Measurements from ENCODE around the gene PGS1.

PGS1 gene

DNA sequence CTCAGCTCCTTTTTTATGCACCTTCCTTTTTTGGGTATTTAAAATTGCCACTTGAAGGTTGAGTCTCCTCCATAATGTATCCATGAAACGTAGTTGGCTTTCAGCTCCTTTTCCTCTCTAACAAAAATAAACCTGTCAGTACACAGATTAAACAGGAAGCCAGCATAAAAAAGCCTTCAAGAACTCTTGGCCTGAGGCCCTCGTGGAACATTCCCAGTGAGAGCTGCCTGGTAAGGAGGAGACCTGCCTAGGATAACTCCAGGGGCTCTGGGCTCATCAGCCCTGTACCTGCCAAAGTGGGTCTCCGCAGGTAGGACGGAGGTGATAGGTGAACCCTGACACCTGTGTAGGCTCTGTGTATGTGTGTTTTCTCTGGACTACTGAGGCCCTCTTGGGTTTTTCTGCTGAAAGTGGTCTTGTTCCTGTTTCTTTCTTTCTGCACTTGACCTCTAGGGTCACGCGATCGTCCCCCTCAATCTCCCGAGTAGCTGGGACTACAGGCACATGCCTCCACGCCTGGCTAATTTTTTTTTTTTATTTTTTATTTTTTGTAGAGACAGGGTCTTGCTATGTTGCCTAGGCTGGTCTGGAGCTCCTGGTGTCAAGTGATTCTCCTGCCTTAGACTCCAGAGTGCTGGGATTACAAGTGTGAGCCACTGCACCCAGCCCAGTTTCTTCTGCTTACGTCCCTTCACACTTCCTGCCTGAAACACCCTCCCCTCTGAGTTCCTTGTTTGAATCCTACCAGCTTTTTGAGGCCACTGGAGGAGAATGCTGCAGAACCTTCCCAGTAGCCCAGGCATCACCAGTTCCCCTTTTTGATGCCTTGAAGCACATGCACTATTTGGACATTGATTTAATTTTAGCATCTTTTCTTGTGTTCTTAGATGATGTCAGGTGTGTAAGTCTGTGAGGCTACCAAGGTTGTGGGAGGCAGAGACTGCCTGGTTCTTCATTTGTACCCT is 9.8 kb downstream of the PGS1 start:
- DNase-seq: no peak

DNA sequence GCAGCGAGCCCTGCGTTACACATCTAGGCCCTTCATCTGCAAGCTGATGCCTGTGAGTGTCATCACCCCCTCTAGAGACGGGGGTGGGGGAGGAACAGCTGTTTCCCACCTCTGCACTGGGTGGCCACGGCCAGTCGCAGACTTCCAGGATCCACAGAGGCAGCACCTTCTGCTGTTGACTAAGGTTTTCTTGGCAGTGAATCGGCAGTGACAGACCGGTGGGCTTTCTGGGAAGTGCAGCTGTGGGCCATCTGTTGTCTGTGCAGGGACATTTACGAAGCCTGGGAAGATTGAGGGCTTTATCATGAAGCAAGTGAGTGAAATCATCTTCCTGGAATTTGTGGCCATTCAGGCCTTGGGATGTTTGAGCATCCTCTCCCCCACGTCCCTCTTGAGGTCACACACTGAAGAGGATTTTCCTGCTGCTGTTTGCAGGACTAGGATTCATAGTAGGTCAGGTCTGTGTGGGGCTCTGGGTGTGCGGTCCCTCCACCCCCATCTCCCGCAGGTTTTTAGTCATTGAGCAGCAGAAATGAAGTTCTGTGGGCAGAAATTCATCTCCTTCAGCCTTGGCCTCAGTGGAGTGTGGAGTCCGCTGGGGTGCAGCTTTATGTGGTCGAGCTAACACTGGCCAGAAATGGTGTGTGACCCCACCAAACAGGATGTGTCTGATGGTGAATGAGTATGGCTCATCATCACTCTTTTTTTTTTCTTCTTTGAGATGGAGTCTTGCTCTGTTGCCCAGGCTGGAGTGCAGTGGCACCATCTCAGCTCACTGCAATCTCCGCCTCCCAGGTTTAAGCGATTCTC is 12.0 kb downstream of the PGS1 start:
- DNase-seq: no peak

DNA sequence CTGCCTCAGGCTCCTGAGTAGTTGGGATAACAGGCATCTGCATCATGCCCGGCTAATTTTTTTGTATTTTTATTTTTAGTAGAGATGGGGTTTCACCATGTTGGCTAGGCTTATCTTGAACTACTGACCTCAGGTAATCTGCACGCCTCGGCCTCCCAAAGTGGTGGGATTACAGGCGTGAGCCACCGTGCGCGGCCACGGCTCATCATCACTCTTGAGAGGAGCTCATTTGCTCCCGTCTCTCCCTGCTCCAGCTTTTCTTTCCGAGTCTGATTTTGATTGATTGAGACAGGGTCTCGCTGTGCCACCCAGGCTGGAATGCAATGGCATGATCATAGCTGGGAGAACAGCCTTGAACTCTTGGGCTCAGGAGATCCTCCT is 12.6 kb downstream of the PGS1 start:
- DNase-seq: no peak

DNA sequence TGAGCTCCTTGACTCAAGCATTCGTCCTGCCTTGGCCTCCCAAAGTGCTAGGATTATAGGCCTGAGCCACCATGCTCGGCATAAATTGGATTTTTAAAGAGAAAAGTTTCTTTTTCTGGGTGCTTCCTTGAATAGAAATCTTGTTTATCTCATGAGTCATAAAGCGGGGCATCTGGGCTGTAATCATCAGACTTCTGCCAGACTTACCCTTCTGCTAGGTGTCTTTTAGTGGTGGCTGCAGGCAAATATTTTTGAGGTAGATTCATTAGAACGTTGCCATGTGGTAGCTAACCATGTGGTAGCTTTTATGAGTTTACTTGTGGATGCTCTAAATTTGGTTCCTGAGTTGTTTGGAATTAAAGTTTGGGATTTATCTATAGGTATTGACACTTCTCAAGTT is 13.4 kb downstream of the PGS1 start:
- no peak for DNase-seq

DNA sequence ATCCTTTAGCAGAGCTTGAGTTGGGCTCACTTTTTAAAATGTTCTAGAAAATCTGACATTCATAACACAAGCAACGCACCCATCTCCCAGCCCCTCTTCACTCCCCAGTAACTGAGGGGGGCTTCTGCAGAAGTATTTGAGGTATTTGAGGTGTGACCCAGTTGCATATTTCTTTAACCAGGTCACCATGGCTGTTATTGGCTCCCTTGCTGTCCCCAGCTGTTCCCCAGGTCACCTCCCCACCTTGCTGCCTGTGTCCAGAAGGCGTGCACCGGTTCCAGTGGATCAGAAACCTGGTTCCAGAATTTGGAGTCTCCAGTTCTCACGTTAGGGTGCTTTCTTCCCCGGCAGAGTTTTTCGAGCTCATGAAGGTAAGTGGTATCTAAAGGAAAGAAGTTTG is 13.8 kb downstream of the PGS1 start:
- no peak for DNase-seq

DNA sequence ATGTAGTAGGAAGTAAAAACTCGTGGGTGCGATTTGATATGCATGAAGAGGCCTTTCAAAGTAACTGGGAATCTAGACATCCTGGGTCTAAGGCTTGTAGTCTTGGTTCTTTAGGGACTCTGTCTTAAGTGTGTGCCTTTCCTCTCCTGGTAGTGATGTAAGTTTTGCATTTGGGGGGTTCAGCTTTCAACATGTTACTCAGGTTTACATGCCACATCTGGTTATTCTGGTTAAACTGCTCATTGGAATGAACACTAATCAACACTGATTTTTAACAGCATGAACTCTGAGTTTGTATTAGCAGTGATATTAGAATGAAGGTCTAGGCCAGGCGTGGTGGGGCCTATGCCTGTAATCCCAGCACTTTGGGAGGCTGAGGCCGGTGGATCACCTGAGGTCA is 15.1 kb downstream of the PGS1 start:
- no peak for DNase-seq

DNA sequence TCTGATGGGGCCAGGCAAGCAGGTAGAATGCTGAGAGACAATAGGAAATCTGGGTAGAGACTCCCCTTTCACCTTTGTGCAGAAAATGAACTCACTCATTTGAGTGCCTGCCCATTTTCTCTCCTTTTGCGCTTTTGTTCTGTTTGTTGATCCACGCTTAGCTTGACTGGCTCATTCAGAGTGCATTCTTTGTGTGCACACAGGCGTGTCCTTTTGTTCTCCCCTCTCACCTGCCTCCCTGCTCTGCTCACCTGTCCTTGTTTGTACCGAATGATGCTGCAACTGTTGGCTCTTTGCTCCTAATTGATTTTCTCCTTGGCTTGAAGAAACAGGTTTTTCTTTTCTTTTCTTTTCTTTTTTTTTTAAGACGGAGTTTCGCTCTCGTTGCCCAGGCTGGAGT is 15.8 kb downstream of the PGS1 start:
- no peak for DNase-seq

DNA sequence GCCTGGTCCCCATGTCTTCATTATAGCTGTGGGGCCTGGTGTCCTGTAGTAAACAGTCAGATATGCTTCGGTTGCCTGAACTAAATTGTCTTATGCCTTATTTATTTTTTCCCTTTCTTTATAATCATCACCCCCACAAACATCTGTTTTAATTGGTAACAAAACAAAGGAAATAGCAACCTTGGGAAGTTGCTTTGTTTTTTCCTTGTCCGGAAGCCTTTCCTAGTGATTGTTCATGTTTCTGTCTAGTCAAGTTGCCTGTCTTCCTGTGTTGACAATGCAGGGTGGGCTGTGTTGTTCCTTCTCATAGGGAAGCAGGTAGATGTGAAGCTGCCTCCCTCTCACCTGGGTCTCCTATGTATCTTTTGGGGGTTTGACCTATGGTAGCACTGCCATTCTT is 16.7 kb downstream of the PGS1 start:
- DNase-seq: no peak

DNA sequence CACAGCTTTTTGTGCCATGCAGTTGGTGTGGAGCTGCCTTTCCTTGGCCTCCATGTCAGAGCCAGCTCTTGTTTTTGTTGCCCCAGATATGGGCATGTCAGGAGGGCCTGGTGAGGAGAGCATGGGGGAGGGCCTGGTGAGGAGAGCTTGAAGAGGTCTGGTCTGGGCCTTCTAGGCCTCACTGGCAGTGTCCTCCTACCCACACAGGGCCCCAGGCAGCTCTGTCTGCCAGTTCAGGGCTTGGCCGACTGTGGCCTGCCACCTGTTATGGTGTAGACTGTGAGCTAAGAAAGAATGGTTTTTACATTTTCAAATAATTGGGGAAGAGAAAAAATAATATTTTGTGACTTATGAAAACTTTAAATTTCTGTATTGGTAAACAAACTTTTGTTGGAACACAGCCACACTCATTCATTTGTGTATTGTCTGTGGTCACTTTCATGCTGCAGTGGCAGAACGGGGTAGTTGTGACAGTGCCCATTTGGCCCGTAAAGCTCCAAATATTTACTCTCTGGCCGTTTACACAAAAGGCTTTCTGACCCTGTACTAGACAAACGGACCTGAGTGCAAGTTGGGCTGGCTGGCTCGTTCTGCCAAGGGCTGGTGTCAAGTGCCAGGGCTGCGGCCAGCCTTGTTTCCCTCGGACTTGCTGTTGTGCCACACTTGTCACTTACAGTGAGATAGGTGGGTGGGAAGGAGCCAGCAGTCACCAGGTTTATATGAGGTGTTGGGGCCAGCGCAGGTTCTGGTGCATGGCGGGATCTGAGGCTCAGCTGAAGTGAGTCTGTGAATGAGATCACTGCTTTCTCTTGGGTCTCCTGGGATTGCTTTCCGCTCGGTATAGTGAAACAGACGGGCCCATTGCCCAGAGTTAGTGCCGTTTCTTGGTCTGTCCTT is 18.2 kb downstream of the PGS1 start:
- DNase-seq: no peak

DNA sequence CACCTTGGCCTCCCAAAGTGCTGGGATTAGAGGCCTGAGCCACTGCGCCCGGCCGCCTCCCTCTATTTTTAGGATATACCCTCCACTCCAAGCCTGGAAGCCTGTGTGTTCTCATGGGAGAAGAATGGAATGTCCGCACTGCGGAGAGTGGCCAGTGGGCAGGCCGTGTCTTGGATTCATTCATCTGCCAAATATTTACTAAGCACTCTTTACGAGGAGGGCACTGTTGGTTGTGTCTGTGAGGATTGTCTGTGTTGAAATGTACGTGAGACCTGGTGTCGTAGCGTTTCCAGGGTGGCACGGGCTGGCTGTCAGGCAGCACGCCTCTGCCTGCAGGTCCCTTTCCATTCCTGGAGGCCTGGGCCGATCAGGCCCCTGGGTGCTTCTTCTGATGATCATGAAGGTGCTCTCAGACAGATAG is 19.2 kb downstream of the PGS1 start:
- no peak for DNase-seq

DNA sequence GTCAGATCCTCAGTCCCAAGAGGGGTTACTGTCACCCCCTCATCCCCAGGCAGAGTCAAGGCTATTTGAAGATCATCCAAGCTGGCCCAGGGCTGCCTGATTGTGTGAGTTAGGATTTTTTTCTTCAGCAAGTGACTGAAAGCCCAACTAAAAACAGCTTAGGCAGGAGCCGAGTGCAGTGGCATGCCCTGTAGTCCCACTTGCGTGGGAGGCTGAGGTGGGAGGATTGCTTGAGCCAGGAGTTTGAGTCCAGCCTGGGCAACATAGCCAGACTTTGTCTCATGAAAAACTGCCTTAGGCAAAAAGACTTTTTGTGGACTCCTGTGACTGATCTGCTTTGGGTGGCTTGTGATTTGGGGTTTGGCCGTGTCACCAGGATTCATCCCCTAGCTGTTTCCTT is 19.9 kb downstream of the PGS1 start:
- no peak for DNase-seq

DNA sequence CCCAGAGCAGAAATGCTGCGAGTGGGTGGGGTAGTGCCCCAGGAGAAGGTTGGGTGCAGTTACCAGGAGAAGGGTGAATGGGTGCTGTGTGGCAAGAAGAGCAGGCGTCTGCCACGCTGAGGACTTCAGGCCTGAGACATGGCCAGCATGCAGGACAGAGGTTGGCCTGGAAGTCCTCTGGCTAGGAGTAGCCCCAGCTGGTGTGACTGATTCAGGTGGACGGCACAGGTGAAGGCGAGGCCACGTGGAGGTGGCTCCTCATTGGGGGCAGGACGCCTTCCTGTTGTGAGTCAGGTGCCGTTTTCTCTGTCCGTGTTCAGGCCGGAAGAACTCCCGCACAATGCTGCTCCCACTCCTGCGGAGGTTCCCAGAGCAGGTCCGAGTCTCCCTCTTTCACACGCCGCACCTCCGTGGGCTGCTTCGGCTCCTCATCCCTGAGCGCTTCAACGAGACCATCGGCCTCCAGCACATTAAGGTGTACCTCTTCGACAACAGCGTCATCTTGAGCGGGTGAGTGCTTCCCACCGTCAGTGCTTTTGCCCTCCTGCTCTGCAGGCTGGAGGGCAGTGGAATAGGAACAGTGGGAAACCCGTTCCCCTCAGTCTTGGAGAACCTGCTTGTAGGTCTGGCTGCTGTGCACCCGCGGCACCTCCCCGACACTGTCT is 20.7 kb downstream of the PGS1 start:
- no peak for DNase-seq

DNA sequence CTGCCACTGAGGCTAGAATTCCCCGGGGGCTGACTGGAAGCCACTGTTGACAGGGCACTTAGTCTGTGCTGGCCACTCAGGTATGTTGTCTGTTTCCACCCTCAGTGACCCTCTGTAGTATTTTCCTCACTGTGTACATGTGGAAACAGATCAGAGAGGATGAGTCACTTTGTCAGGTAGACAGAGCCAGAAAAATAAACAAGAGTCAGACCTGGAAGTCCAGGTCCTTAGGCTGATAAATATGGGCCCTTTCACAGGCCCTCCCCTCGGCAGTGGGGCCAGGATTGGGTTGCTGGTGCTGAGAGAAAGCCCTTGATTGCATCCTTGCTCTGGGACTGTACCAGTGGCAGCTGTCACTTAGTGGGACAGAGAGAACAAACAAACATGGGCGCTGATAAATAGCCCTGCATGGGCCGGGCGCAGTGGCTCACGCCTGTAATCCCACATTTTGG is 21.3 kb downstream of the PGS1 start:
- DNase-seq: no peak

DNA sequence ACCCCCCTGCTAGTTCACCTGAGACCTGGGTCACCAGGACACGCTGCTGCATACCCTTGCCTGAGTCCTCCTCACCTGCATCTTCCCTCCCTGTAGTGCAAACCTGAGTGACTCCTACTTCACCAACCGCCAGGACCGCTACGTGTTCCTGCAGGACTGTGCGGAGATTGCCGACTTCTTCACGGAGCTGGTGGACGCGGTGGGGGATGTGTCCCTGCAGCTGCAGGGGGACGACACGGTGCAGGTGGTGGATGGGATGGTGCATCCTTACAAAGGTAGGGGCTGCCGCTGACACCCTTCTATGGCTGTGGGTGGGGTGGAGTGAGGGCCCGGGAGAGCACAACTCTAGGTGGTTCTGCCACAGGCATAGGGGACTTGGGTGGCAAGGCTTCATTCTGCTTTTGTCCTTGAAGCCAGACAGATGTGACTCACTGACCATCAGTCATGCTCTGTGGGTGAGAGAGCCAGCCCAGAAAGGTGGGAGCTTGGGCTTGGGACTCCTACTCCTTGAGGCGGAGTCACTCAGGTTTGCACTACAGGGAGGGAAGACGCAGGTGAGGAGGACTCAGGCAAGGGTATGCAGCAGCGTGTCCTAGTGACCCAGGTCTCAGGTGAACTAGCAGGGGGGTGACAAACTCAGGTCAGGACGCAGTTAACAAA is 22.3 kb downstream of the PGS1 start:
- no peak for DNase-seq

DNA sequence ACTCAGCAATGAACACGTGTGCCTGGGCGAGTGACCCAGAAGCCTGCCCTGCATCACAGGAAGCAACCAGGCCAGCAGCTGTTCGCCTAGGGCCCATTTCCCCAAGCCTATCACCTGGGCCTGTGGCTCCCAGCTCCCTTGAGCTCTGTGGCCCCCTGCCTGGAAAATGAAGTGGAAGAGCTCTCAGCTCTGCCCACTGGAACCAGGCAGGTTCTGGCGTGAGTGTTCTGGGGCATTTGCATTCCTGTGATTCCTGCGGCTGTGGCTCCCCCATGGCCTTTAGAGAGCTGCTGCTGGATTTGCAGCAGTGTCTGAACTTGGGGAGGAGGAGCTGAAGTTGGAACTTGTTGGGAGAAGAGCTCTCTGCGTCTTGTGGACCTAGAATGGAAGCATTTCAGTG is 22.8 kb downstream of the PGS1 start:
- DNase-seq: no peak

DNA sequence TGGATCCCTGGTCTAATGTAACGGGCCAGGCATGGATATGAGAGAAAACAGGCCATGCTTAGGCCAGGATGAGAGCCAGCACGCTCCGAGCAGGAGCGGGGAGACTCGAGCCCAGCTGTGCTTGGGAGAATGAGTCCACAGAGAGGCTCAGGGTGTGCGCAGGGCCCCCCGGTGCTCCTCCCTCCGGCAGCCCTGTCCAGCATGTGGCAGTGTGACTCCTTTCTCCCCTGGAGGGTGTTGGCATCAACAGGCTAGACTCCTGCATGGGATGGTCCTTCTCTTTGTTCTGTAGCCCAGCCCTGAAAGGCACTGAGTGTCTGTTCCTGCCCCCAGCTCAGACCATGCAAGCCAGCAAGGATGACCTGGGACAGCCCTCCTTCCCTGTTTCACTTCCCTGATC is 23.4 kb downstream of the PGS1 start:
- DNase-seq: no peak

DNA sequence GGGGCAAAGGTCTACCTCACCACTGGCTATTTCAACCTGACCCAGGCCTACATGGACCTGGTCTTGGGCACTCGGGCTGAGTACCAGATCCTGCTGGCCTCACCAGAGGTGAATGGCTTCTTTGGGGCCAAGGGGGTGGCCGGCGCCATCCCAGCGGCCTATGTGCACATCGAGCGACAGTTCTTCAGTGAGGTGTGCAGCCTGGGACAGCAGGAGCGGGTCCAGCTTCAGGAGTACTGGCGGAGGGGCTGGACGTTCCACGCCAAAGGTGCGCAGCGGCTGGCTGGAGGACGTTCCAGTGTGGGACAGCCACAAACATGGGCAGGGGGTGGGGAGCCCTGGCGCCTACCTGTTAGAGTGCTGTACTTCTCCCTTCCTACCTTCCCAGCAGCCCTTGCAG is 25.4 kb downstream of the PGS1 start:
- no peak for DNase-seq

DNA sequence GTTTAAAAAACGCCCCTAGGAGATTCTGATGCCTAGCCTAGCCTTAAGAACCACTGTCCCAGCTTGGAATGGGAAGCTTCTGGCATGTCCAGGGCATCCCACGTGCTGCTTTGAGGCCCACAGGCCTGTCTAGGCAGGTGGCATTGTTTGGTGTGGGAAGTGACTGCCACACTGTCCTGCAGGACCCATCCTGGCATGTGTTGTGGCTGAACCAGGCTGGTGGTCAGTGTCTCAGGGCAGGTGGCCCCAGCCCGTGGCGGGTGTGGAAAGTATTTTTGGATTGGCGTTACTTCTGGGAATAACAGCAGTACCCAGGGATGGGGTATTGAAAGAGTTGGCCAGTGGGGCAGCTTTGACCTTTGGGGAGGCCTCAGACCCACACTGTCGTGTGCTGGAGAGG is 27.9 kb downstream of the PGS1 start:
- DNase-seq: no peak

DNA sequence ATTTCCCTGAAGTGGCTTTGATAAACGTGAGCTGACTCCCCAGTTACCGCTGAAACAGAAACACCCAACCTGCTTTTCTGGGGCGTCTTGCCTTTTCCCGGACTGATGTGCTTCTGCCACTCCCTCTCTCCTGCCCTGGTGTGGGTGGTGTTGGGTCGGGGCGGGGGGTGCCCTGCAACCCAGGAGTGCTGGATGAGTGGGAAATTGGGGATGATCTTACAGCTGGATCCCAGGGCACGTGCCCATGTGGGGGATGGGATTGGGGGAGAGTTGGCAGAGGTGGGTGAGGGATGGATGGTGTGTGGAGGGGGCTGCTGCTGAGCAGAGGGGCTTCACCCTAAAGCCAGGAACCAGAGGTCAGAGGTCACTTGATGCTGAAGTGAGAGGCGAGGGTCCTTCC is 28.5 kb downstream of the PGS1 start:
- no peak for DNase-seq

DNA sequence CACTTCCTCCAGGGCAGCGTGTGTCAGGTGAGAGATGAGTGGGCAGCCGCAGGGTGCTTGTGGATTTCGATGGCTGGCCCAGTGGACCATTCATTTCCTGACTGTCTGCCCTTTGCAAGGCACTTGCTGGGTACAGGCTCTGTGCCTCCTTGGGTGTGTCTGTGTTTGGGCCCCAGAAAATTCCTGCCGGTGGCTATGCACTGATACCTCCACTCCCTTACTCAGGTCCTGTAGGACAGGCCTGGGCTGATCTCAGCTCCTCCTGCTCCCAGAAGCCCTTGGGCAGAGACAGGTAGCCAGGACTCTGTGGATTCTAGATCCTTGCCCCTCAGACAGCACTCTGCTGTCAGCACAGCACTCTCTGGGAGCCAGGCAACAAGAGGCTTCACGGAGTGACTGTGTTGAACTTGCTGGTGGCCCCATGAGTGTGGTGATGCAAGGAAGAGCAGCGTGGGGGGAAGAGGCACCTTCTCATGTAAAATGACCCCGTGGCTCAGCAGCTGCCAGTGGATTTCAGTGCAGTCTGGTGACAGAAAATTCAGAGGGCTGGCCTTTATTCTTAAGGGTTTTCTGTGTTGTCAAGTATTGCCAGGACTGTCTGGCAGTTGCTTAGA is 29.0 kb downstream of the PGS1 start:
- no peak for DNase-seq

DNA sequence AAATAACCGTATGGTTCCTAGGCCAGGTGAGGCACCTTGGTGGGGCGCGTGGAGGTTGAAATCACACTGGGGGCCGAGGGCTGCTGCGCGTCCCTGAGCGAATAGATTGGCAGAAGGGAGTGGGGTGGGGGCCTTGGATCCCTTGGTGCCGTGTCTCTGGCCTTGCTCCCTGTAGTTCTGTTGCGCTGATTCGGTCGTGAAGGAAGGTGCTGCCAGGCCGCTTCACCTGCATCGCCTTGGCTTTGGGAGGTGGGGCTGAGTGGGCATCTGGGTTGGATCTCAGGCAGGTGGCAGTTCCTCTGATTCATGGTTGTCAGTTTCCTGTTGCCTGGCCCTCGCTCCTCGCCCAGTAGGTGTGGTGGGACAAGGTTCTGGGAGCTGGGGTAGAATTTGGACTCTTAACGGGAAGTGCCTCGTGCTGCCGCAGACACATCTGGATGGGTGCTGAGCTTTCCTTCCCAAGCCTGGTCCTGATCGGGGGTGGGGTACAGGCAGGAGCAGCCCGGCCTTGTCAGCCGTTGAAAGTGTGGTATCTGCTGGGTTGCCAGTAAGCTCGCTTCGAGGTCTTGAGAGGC is 30.1 kb downstream of the PGS1 start:
- no peak for DNase-seq
